Activated CD4-positive, alpha-beta memory T cell treated with anti-CD3 and anti-CD28 coated beads for 36 hours (primary cell): ENCODE results near the gene MAP4K5. TPM values are rescaled to one million over a fixed set of nuclear protein-coding genes. Genes with fewer than 3 reads are reported as not detected.

Experiments
- CTCF ChIA-PET: fragments of 350-600 bp; sonication (Branson Sonifier 250); formaldehyde crosslinking; loops from one replicate; lab custom pipeline; 2021; ENCODE audit warnings: antibody characterized with exemption, inconsistent platforms; lab: Charles Lee
- POLR2A ChIA-PET: fragments of 350-600 bp; sonication (Branson Sonifier 250); formaldehyde crosslinking; loops from one replicate; lab custom pipeline; 2021; ENCODE audit warnings: antibody characterized with exemption; lab: Charles Lee
- DNase-seq: peaks from one replicate; pipeline ENCODE4 v3.0.0-alpha.2; 2020
- H3K27ac Mint-ChIP-seq: one replicate; pipeline ENCODE4 v1.8.0; 2021; ENCODE audit warnings: mixed read lengths
- H3K27me3 Mint-ChIP-seq: one replicate; pipeline ENCODE4 v1.8.0; 2021; ENCODE audit warnings: mixed read lengths
- H3K36me3 Mint-ChIP-seq: one replicate; pipeline ENCODE4 v1.8.0; 2021; ENCODE audit warnings: mixed read lengths
- H3K4me1 Mint-ChIP-seq: one replicate; pipeline ENCODE4 v1.8.0; 2021; ENCODE audit warnings: low read depth, mixed read lengths
- H3K4me3 Mint-ChIP-seq: one replicate; pipeline ENCODE4 v1.8.0; 2021; ENCODE audit warnings: mild to moderate bottlenecking, mixed read lengths
- H3K9me3 Mint-ChIP-seq: one replicate; pipeline ENCODE4 v1.8.0; 2021; ENCODE audit warnings: mixed read lengths
- intact Hi-C: fragments of 100-400 bp; cut with micrococcal nuclease; formaldehyde crosslinking; loops from one replicate; pipeline ENCODE4 v1.15.1; 2023
- total RNA-seq, 2 experiments: library from RNA; stranded (reverse); gene quantifications; one replicate each; pipeline ENCODE4 v1.2.3, GENCODE V29; 2021

The MAP4K5 gene
- total RNA-seq, 2 experiments from 2014 or later: 14.6 to 15.6 TPM

DNA sequence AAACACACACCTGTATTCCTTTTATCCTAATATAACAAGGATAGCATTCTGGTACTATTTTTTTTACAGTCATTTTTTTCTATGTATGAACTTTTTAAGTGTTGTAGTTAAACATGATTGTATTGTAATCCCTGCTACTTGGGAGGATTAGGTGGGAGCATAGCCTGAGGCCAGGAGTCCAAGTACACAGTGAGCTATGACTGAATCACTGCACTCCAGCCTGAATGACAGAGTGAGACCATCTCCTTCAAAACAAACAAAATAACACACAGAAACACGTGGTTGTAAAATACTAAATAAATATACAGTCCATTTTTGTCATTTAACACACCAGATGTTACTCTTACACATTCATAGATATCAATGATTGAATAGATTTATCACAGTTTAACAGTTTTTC is 56.9 kb downstream of the MAP4K5 start:
- ChIA-PET POLR2A (no interaction called here), CTCF (no interaction called here)
- intact Hi-C loops: no loop called here
- DNase-seq: no peak
- Mint-ChIP-seq H3K27me3 (no peaks in the 10 kb centered on the region), H3K9me3 (peaks cover 33% of the 10 kb centered on the region), H3K4me1 (no peaks in the 10 kb centered on the region), H3K4me3 (no peak overlapping the region), H3K36me3 (peaks cover 61% of the 10 kb centered on the region), H3K27ac (no peak overlapping the region)

GRCh38 chr14:50471838-50472465 is 60.4 kb downstream of the MAP4K5 start:
- Mint-ChIP-seq H3K36me3 (peaks cover 66% of the 10 kb centered on the region), H3K4me3 (no peak overlapping the region), H3K27me3 (no peaks in the 10 kb centered on the region), H3K27ac (no peak overlapping the region), H3K4me1 (no peaks in the 10 kb centered on the region), H3K9me3 (peaks cover 38% of the 10 kb centered on the region)
- CTCF ChIA-PET: no interaction called here
- DNase-seq: no peak
- POLR2A ChIA-PET: no interaction called here
- intact Hi-C loops: no loop called here

GRCh38 chr14:50469982-50470381 is 62.4 kb downstream of the MAP4K5 start:
- ChIA-PET CTCF (no interaction called here), POLR2A (no interaction called here)
- H3K36me3 Mint-ChIP-seq: peaks cover 65% of the 10 kb centered on the region
- no peaks in the 10 kb centered on the region for H3K27me3 Mint-ChIP-seq
- no peak for DNase-seq
- no peaks in the 10 kb centered on the region for H3K4me1 Mint-ChIP-seq
- H3K4me3 Mint-ChIP-seq: no peak overlapping the region
- no peak overlapping the region for H3K27ac Mint-ChIP-seq
- intact Hi-C loops: no loop called here
- H3K9me3 Mint-ChIP-seq: peaks cover 38% of the 10 kb centered on the region

DNA sequence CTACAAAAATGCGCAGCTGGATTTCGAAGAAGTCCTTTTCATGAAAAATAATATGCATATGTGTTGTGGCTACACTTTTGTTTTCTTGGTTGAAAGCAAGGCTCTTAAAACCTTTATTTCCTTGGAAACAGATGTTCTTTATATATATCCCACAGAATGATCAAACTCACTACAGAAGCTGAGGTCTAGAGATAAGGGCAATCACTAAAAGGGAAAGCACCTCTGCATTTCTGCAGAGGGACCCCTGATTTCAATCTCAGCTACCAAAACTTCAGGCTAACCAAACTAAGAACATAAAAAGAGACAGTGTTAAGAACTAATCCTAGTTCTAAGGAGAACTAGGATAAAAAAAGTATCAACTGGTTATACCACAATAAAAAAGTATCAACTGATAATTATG is 70.3 kb downstream of the MAP4K5 start:
- CTCF ChIA-PET: interaction anchor here (0.5 kb wide), 1 partner anchor 48 kb away, joined by 3 read pairs; no protein-coding TSS in a partner anchor
- Mint-ChIP-seq H3K27ac (no peak overlapping the region), H3K36me3 (peaks cover 16% of the 10 kb centered on the region), H3K4me1 (no peaks in the 10 kb centered on the region), H3K27me3 (no peaks in the 10 kb centered on the region), H3K4me3 (no peak overlapping the region), H3K9me3 (no peaks in the 10 kb centered on the region)
- no peak for DNase-seq
- intact Hi-C loops: no loop called here
- POLR2A ChIA-PET: no interaction called here

DNA sequence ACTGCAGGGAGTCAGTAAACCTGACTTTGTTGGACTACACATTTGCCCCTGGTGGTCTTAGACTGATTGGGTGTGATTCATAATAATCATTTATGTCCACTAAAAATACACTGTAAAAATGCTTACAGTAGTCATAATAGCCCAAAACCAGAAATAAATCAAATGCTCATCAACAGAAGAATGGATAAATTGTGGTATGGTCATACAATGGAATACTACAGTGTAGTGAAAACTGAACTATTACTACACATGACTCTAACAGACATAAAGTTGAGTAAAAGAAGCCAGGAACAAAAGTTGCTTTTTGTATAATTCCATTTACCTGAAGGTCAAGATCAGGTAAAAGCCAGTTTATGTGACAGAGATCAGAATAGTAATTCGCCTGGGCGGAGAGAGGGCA is 78.5 kb downstream of the MAP4K5 start:
- intact Hi-C loops: loop anchor here (1.0 kb wide), 2 partner anchors 68 to 133 kb away; no protein-coding TSS in a partner anchor
- H3K4me1 Mint-ChIP-seq: peaks cover 16% of the 10 kb centered on the region
- no peak overlapping the region for H3K27ac Mint-ChIP-seq
- H3K4me3 Mint-ChIP-seq: no peak overlapping the region
- POLR2A ChIA-PET: no interaction called here
- H3K9me3 Mint-ChIP-seq: peaks cover 3% of the 10 kb centered on the region
- no peaks in the 10 kb centered on the region for H3K27me3 Mint-ChIP-seq
- H3K36me3 Mint-ChIP-seq: peaks cover 35% of the 10 kb centered on the region
- CTCF ChIA-PET: interaction anchor here (1.3 kb wide), 1 partner anchor 136 kb away, joined by 3 read pairs; no protein-coding TSS in a partner anchor
- DNase-seq: no peak

- intact Hi-C loops: loop anchor here (1.0 kb wide), 2 partner anchors 69 to 132 kb away; no protein-coding TSS in a partner anchor
- Mint-ChIP-seq H3K4me1 (peaks cover 16% of the 10 kb centered on the region), H3K9me3 (peaks cover 3% of the 10 kb centered on the region), H3K27me3 (no peaks in the 10 kb centered on the region), H3K36me3 (peaks cover 37% of the 10 kb centered on the region), H3K4me3 (no peak overlapping the region), H3K27ac (peak overlapping the region; percentile 18)
- CTCF ChIA-PET: interaction anchor here (0.8 to 1.3 kb wide), 2 partner anchors 132 to 135 kb away, joined by 3 read pairs; no protein-coding TSS in a partner anchor
- POLR2A ChIA-PET: no interaction called here
- no peak for DNase-seq
Observed at GRCh38 chr14:50452979-50453705, 79.2 kb downstream of the MAP4K5 start.

DNA sequence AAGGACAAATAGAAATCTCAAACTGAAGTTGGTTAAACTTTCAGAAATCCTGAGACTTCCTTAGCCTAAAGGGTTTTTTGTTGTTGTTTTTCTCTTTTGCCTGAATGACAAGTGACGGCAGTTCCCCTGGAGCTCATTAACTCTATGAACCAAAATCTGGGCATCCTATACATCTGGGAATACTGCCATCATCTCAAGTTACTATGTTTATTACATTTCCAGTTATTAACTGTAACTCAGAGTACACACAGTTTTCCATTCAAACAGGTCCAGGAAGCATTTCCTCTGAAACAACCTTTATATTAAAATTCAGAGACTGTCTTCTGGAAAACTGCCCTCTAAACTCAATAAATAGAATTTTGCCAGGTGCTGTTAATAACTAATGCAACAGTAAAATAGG is 80.1 kb downstream of the MAP4K5 start:
- ChIA-PET CTCF (no interaction called here), POLR2A (no interaction called here)
- Mint-ChIP-seq H3K4me3 (no peak overlapping the region), H3K27ac (no peak overlapping the region), H3K36me3 (peaks cover 40% of the 10 kb centered on the region), H3K9me3 (peaks cover 3% of the 10 kb centered on the region), H3K4me1 (peaks cover 16% of the 10 kb centered on the region), H3K27me3 (no peaks in the 10 kb centered on the region)
- DNase-seq: no peak
- intact Hi-C loops: no loop called here

DNA sequence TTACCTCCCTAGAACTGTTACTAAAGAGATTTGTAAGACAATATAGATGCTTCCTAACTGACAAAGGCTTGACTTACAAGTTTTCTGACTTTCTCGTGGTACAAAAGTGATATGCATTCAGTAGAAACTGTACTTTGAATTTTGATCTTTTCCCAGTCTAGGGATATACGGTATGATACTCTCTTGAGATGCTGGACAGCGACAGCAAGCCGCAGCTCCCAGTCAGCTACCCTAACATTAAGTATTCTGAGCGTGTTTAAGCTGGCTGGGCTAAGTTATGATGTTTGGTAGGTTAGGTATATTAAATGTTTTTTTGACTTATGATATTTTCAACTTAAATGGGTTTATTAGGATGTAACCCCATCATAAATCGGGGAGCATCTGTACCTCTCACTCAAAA is 80.5 kb downstream of the MAP4K5 start:
- CTCF ChIA-PET: no interaction called here
- intact Hi-C loops: no loop called here

DNA sequence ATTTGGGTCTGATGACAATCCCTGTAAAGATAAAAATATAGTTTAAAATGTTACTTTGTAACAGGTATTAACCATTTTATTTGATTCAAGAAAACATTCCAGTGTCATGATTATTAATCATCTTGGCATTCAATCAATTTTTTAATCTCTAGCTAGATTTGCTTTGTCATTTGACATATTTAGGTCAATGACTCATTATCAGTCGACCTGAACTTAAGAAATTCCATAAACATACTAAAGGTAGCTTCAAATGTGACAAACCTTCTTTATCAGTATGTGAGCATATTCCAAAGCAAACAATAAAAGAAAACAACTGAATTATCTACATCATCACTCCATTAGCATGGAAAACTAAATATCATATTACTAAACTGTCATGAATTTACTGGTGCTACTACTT is 84.9 kb downstream of the MAP4K5 start:
- CTCF ChIA-PET: interaction anchor here (1.0 kb wide), 1 partner anchor 129 kb away, joined by 4 read pairs; no protein-coding TSS in a partner anchor
- no peak for DNase-seq

More for the DNA sequence above, 80.5 kb downstream of the MAP4K5 start:
- H3K9me3 Mint-ChIP-seq: peaks cover 3% of the 10 kb centered on the region
- POLR2A ChIA-PET: no interaction called here
- H3K4me3 Mint-ChIP-seq: no peak overlapping the region
- H3K27ac Mint-ChIP-seq: no peak overlapping the region
- peaks cover 40% of the 10 kb centered on the region for H3K36me3 Mint-ChIP-seq
- H3K4me1 Mint-ChIP-seq: peaks cover 16% of the 10 kb centered on the region
- no peaks in the 10 kb centered on the region for H3K27me3 Mint-ChIP-seq
- no peak for DNase-seq

GRCh38 chr14:50434528-50434927 is 97.8 kb downstream of the MAP4K5 start:
- Mint-ChIP-seq H3K4me3 (no peak overlapping the region), H3K27ac (no peak overlapping the region), H3K9me3 (peaks cover 6% of the 10 kb centered on the region), H3K27me3 (no peaks in the 10 kb centered on the region), H3K4me1 (no peaks in the 10 kb centered on the region), H3K36me3 (peaks cover 37% of the 10 kb centered on the region)
- no peak for DNase-seq
- CTCF ChIA-PET: no interaction called here
- POLR2A ChIA-PET: no interaction called here
- intact Hi-C loops: no loop called here

More for the DNA sequence above, 84.9 kb downstream of the MAP4K5 start:
- Mint-ChIP-seq H3K27me3 (no peaks in the 10 kb centered on the region), H3K4me3 (no peak overlapping the region), H3K9me3 (peaks cover 3% of the 10 kb centered on the region), H3K27ac (no peak overlapping the region), H3K4me1 (peaks cover 3% of the 10 kb centered on the region), H3K36me3 (peaks cover 38% of the 10 kb centered on the region)
- POLR2A ChIA-PET: no interaction called here
- intact Hi-C loops: no loop called here

DNA sequence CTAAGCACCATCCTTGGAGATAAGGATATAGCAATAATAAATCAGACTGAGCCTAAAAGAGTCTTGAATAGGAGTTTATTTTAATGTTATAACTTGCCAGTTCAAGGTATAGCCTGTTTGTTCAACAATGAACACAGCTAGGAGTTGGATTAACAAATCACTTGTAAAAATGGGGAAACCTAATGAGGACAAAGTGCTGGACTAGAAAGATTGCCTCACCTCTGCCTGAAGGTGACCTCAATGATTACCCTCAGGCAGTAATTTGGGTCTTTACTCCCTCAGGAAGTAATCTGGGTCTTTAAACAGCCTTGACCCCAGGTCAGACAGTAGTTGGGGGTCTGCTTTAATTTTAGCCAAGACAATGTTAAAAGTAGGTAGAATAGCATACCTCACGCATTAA is 100.2 kb downstream of the MAP4K5 start:
- H3K27me3 Mint-ChIP-seq: no peaks in the 10 kb centered on the region
- intact Hi-C loops: no loop called here
- H3K4me1 Mint-ChIP-seq: no peaks in the 10 kb centered on the region
- H3K36me3 Mint-ChIP-seq: peaks cover 26% of the 10 kb centered on the region
- no peak for DNase-seq
- ChIA-PET POLR2A (no interaction called here), CTCF (no interaction called here)
- no peak overlapping the region for H3K27ac Mint-ChIP-seq
- H3K4me3 Mint-ChIP-seq: no peak overlapping the region
- peaks cover 3% of the 10 kb centered on the region for H3K9me3 Mint-ChIP-seq

- ChIA-PET POLR2A (no interaction called here), CTCF (no interaction called here)
- Mint-ChIP-seq H3K27me3 (no peaks in the 10 kb centered on the region), H3K9me3 (no peaks in the 10 kb centered on the region), H3K36me3 (peaks cover 15% of the 10 kb centered on the region), H3K27ac (no peak overlapping the region), H3K4me3 (no peak overlapping the region), H3K4me1 (no peaks in the 10 kb centered on the region)
- DNase-seq: no peak
- intact Hi-C loops: no loop called here
Observed at GRCh38 chr14:50425816-50426215, 106.6 kb downstream of the MAP4K5 start.
